Panc1 (cell line): ENCODE measurements around the gene CEACAM5. TPM values are rescaled to one million over a fixed set of nuclear protein-coding genes. Genes with fewer than 3 reads are reported as not detected.

Source experiments
- ATAC-seq: fragments of 200-7000 bp; cut with Tn5 transposase; 2 replicates; pipeline ENCODE4 v1.9.1; 2020; ENCODE audit warnings: mild to moderate bottlenecking, moderate library complexity
- BruUV-seq: library from RNA; stranded (reverse); fragments of 400-500 nt; replicated peaks from 2 replicates; lab custom pipeline; 2021; lab: Mats Ljungman, UMichigan
- CTCF ChIA-PET: fragments of 300-600 bp; sonication (Branson Sonifier 250); formaldehyde crosslinking; loops from one replicate; lab custom pipeline; 2022; ENCODE audit warnings: antibody characterized with exemption; lab: Charles Lee
- POLR2A ChIA-PET: fragments of 300-600 bp; sonication (Branson Sonifier 250); formaldehyde crosslinking; loops from one replicate; lab custom pipeline; 2022; ENCODE audit warnings: antibody characterized with exemption; lab: Charles Lee
- DNase-seq: peaks from one replicate; pipeline ENCODE4 v3.0.0-alpha.2; 2010; ENCODE audit warnings: low read depth, low spot score
- H3K27ac ChIP-seq: 2 replicates; pipeline ENCODE4 v1.5.1; 2011; ENCODE audit warnings: mild to moderate bottlenecking, low read length, inconsistent platforms
- H3K27me3 ChIP-seq: fragments of 200-500 bp; sonication (Bioruptor generic); 2 replicates; pipeline ENCODE4 v1.6.0; 2014; ENCODE audit warnings: low read length, inconsistent platforms; ENCODE audit not compliant: control insufficient read depth, insufficient read depth
- H3K36me3 ChIP-seq: fragments of 200-500 bp; sonication (Bioruptor generic); 2 replicates; pipeline ENCODE4 v1.5.1; 2014; ENCODE audit warnings: inconsistent platforms, mild to moderate bottlenecking, low read length, moderate library complexity; ENCODE audit not compliant: control insufficient read depth, insufficient read depth
- H3K4me1 ChIP-seq: 2 replicates; pipeline ENCODE4 v1.5.1; 2011; ENCODE audit warnings: inconsistent platforms, mild to moderate bottlenecking, low read length, moderate library complexity; ENCODE audit not compliant: control insufficient read depth, insufficient read depth
- H3K4me3 ChIP-seq, 2 experiments: 2 replicates each; pipeline ENCODE4 v1.5.1; 2011 to 2012; ENCODE audit warnings: low read depth in 2 of 2, low read length in 2 of 2, mild to moderate bottlenecking in 2 of 2, inconsistent platforms in 1 of 2, moderate library complexity in 1 of 2
- H3K9me3 ChIP-seq: fragments of 200-500 bp; sonication (Bioruptor generic); 2 replicates; pipeline ENCODE4 v1.5.1; 2014; ENCODE audit warnings: low read depth, mild to moderate bottlenecking, inconsistent platforms, low read length, moderate library complexity; ENCODE audit not compliant: control insufficient read depth, insufficient read depth
- POLR2AphosphoS5 ChIP-seq: IDR thresholded peaks from 2 replicates; pipeline ENCODE4 v1.6.1; 2012; ENCODE audit warnings: mild to moderate bottlenecking, low read depth, low read length, moderate library complexity
- SIN3A ChIP-seq: IDR thresholded peaks from 2 replicates; pipeline ENCODE4 v1.6.1; 2012; ENCODE audit warnings: low read depth, mild to moderate bottlenecking, low read length, moderate library complexity, borderline replicate concordance; ENCODE audit not compliant: insufficient read depth
- TCF7L2 ChIP-seq: IDR thresholded peaks from 2 replicates; pipeline ENCODE4 v1.6.1; 2011; ENCODE audit warnings: mild to moderate bottlenecking, low read depth, low read length, inconsistent platforms
- in situ Hi-C: cut with HindIII; loops from 2 replicates; pipeline ENCODE4 v1.10.0; 2016; ENCODE audit warnings: low sequenced_read_pairs, low pct_unique_long_range_greater_than_20kb
- intact Hi-C: fragments of 100-400 bp; cut with micrococcal nuclease; formaldehyde crosslinking; loops from one replicate; pipeline ENCODE4 v1.10.0; 2022; ENCODE audit not compliant: unreplicated experiment
- total RNA-seq: library from RNA; stranded (reverse); gene quantifications from one replicate; pipeline ENCODE4 v1.2.1, GENCODE V29; 2021; ENCODE audit not compliant: unreplicated experiment
- TF ChIP-seq, protein P1 (sequence below), 2 experiments: IDR thresholded peaks; 2 replicates each; pipeline ENCODE4 v1.6.1; 2011 to 2012; ENCODE audit warnings: low read depth in 2 of 2, control low read depth in 1 of 2, low read length in 1 of 2, mild to moderate bottlenecking in 1 of 2, moderate library complexity in 1 of 2; ENCODE audit not compliant: insufficient read depth in 1 of 2
- TF ChIP-seq, protein P2 (sequence below): fragments of 450-650 bp; IDR thresholded peaks from 2 replicates; pipeline ENCODE4 v1.5.1; 2017; ENCODE audit warnings: mild to moderate bottlenecking

Gene CEACAM5
- total RNA-seq, 1 experiment from 2014 or later: 0.51 TPM

DNA sequence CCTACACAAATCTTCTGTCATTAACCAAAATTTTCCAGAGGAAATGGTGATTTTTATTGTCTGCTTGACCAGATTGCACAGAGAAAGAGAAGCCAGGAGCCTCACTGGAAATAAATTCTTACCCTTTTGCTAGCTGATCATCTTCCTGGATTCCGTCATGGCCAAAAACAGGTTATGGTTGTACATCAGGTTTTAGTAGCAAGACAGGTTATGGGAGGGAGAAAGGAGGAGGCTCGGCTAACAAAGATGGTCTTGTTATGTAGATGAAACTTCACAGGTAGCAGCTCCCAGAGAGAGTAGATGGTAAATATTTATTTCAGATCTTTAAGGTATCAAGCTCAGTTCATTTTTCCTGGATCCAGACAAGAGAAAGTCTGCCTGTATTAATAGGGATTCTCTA, 68.3 kb downstream of the CEACAM5 start:
- Histone ChIP-seq H3K4me1 (no peaks in the 10 kb centered on the region), H3K27me3 (peaks cover 2% of the 10 kb centered on the region), H3K27ac (no peak overlapping the region), H3K4me3 (no peak overlapping the region), H3K9me3 (no peaks in the 10 kb centered on the region), H3K36me3 (no peaks in the 10 kb centered on the region)
- CTCF ChIA-PET: no interaction called here
- TF ChIP-seq SIN3A (no peak), POLR2AphosphoS5 (no peak), TCF7L2 (no peak)
- TF ChIP-seq, protein P1, sequence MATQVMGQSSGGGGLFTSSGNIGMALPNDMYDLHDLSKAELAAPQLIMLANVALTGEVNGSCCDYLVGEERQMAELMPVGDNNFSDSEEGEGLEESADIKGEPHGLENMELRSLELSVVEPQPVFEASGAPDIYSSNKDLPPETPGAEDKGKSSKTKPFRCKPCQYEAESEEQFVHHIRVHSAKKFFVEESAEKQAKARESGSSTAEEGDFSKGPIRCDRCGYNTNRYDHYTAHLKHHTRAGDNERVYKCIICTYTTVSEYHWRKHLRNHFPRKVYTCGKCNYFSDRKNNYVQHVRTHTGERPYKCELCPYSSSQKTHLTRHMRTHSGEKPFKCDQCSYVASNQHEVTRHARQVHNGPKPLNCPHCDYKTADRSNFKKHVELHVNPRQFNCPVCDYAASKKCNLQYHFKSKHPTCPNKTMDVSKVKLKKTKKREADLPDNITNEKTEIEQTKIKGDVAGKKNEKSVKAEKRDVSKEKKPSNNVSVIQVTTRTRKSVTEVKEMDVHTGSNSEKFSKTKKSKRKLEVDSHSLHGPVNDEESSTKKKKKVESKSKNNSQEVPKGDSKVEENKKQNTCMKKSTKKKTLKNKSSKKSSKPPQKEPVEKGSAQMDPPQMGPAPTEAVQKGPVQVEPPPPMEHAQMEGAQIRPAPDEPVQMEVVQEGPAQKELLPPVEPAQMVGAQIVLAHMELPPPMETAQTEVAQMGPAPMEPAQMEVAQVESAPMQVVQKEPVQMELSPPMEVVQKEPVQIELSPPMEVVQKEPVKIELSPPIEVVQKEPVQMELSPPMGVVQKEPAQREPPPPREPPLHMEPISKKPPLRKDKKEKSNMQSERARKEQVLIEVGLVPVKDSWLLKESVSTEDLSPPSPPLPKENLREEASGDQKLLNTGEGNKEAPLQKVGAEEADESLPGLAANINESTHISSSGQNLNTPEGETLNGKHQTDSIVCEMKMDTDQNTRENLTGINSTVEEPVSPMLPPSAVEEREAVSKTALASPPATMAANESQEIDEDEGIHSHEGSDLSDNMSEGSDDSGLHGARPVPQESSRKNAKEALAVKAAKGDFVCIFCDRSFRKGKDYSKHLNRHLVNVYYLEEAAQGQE (IDR thresholded peaks at IDR 0.05; ENCODE audit: insufficient read depth in 1 of 2, low read depth in 2 of 2, low read length in 1 of 2): no peak
- TF ChIP-seq, protein P2, sequence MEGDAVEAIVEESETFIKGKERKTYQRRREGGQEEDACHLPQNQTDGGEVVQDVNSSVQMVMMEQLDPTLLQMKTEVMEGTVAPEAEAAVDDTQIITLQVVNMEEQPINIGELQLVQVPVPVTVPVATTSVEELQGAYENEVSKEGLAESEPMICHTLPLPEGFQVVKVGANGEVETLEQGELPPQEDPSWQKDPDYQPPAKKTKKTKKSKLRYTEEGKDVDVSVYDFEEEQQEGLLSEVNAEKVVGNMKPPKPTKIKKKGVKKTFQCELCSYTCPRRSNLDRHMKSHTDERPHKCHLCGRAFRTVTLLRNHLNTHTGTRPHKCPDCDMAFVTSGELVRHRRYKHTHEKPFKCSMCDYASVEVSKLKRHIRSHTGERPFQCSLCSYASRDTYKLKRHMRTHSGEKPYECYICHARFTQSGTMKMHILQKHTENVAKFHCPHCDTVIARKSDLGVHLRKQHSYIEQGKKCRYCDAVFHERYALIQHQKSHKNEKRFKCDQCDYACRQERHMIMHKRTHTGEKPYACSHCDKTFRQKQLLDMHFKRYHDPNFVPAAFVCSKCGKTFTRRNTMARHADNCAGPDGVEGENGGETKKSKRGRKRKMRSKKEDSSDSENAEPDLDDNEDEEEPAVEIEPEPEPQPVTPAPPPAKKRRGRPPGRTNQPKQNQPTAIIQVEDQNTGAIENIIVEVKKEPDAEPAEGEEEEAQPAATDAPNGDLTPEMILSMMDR: no peak
- DNase-seq: no peak
- POLR2A ChIA-PET: no interaction called here
- in situ Hi-C loops (no loop called here), intact Hi-C loops (no loop called here)
- no peak for ATAC-seq
- no TSS peak for BruUV-seq

Other genes with a start within 250 kb of the CEACAM5 start
- gene CEACAM21, start 132.5 kb upstream of the CEACAM5 start, total RNA-seq: not detected
- not detected for gene CEACAM4, start 81.6 kb upstream of the CEACAM5 start, total RNA-seq
- not detected for gene CEACAM7, start 20.4 kb upstream of the CEACAM5 start, total RNA-seq
- 0.21 TPM for gene CEACAM6, start 46.9 kb downstream of the CEACAM5 start, total RNA-seq
- gene CEACAM3, start 88.0 kb downstream of the CEACAM5 start, total RNA-seq: not detected
- not detected for gene LYPD4, start 136.1 kb downstream of the CEACAM5 start, total RNA-seq
- not detected for gene DMRTC2, start 136.4 kb downstream of the CEACAM5 start, total RNA-seq
- gene RPS19, start 151.6 kb downstream of the CEACAM5 start, total RNA-seq: 1,349 TPM
- 0.59 TPM for gene CD79A, start 168.7 kb downstream of the CEACAM5 start, total RNA-seq
- 69.5 TPM for gene ARHGEF1, start 174.6 kb downstream of the CEACAM5 start, total RNA-seq
- gene ERFL, start 219.8 kb downstream of the CEACAM5 start, total RNA-seq: 0.18 TPM